SK-N-SH treated with all-trans-retinoic acid at 6 μM for 48 hours (cell line): ENCODE data around the gene DENND5A.

Experiments
- ARNTL ChIP-seq: fragments of 450-650 bp; formaldehyde crosslinking; IDR thresholded peaks from 2 replicates; pipeline ENCODE4 v1.5.0; 2020; ENCODE audit warnings: low read depth, mild to moderate bottlenecking, moderate library complexity, borderline replicate concordance
- GLIS3 ChIP-seq: fragments of 250-450 bp; sonication (Bioruptor Pico); IDR thresholded peaks from 2 replicates; pipeline ENCODE4 v1.5.0; 2020; ENCODE audit warnings: mild to moderate bottlenecking, moderate library complexity
- ZNF8 ChIP-seq: fragments of 450-650 bp; formaldehyde crosslinking; IDR thresholded peaks from 2 replicates; pipeline ENCODE4 v1.5.0; 2020; ENCODE audit warnings: mild to moderate bottlenecking, moderate library complexity
- TF ChIP-seq, protein P1 (sequence below): fragments of 250-450 bp; sonication (Bioruptor Pico); IDR thresholded peaks from 2 replicates; pipeline ENCODE4 v1.8.0; 2020; ENCODE audit warnings: mild to moderate bottlenecking, moderate library complexity, borderline replicate concordance

DNA sequence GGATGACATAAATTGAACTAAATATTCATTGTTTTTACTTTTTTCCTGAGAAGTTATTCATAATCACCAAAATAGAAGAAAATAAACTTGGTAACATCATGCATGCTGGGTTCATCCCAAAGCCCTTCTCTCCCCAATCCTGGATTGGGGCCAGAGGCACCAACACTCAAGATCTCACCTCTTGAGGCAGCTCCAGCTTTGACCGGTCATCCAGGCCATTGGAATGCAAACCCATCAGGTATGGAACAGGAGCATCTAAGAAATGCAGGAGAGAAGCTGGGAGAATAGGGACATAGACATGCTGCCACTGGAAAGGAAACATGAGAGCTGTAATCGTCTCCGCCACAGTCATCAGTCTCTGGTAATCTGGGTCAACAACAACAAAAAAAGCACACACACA is 71.8 kb downstream of the DENND5A start:
- TF ChIP-seq, protein P1, sequence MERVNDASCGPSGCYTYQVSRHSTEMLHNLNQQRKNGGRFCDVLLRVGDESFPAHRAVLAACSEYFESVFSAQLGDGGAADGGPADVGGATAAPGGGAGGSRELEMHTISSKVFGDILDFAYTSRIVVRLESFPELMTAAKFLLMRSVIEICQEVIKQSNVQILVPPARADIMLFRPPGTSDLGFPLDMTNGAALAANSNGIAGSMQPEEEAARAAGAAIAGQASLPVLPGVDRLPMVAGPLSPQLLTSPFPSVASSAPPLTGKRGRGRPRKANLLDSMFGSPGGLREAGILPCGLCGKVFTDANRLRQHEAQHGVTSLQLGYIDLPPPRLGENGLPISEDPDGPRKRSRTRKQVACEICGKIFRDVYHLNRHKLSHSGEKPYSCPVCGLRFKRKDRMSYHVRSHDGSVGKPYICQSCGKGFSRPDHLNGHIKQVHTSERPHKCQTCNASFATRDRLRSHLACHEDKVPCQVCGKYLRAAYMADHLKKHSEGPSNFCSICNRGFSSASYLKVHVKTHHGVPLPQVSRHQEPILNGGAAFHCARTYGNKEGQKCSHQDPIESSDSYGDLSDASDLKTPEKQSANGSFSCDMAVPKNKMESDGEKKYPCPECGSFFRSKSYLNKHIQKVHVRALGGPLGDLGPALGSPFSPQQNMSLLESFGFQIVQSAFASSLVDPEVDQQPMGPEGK = no peak
- TF ChIP-seq GLIS3 = no peak
- no peak for TF ChIP-seq ARNTL (CRISPR knock-in tag)
- TF ChIP-seq ZNF8 (CRISPR knock-in tag) = no peak
